Parathyroid adenoma (tissue), 2 donors: ENCODE measurements around the gene PIGU.
"Not testable (repeated sequence)": the region's sequence is repeated elsewhere in the genome, so short reads cannot be mapped to it uniquely, and the experiment has no call there.

Experiments
- H2AFZ ChIP-seq: fragments of 300-600 bp; sonication (generic); one replicate; pipeline ENCODE4 v1.7.0; 2017; ENCODE audit warnings: antibody characterized with exemption, mild to moderate bottlenecking
- H3K27ac ChIP-seq: fragments of 300-600 bp; sonication (generic); one replicate; pipeline ENCODE4 v1.7.0; 2017
- H3K27me3 ChIP-seq: fragments of 300-600 bp; sonication (generic); one replicate; pipeline ENCODE4 v1.7.0; 2017; ENCODE audit warnings: low read length; ENCODE audit not compliant: control insufficient read depth, insufficient read depth
- H3K36me3 ChIP-seq: fragments of 300-600 bp; sonication (generic); one replicate; pipeline ENCODE4 v1.7.0; 2017; ENCODE audit warnings: low read length; ENCODE audit not compliant: control insufficient read depth, insufficient read depth
- H3K4me1 ChIP-seq: fragments of 300-600 bp; sonication (generic); one replicate; pipeline ENCODE4 v1.7.0; 2017; ENCODE audit warnings: control low read depth
- H3K4me2 ChIP-seq: fragments of 300-600 bp; sonication (generic); one replicate; pipeline ENCODE4 v1.7.0; 2017; ENCODE audit warnings: low read length
- H3K4me3 ChIP-seq: fragments of 300-600 bp; sonication (generic); one replicate; pipeline ENCODE4 v1.7.0; 2017; ENCODE audit warnings: low read depth, low read length
- H3K79me2 ChIP-seq: fragments of 300-600 bp; sonication (generic); one replicate; pipeline ENCODE4 v1.7.0; 2017; ENCODE audit warnings: control low read depth
- H3K9ac ChIP-seq: fragments of 300-600 bp; sonication (generic); one replicate; pipeline ENCODE4 v1.7.0; 2017; ENCODE audit warnings: mild to moderate bottlenecking
- H3K9me3 ChIP-seq: fragments of 300-600 bp; sonication (generic); one replicate; pipeline ENCODE4 v1.7.0; 2017; ENCODE audit warnings: low read length; ENCODE audit not compliant: control insufficient read depth
- CTCF ChIP-seq: fragments of 300-600 bp; sonication (generic); IDR thresholded peaks from one replicate; pipeline ENCODE4 v1.7.0; 2017; ENCODE audit warnings: antibody characterized with exemption, mild to moderate bottlenecking
- donor health status: primary hyperparathyroidism.

PIGU gene

GRCh38 chr20:34673412-34673811 is 3.5 kb downstream of the PIGU start:
- H3K4me2 ChIP-seq = no peak overlapping the region
- no peak overlapping the region for H3K4me3 ChIP-seq
- no peak for TF ChIP-seq CTCF
- no peak overlapping the region for H2AFZ ChIP-seq
- no peaks in the 10 kb centered on the region for H3K27me3 ChIP-seq
- no peak overlapping the region for H3K9ac ChIP-seq
- H3K4me1 ChIP-seq = peaks cover 3% of the 10 kb centered on the region
- H3K79me2 ChIP-seq = peaks cover 22% of the 10 kb centered on the region
- no peaks in the 10 kb centered on the region for H3K9me3 ChIP-seq
- H3K27ac ChIP-seq = no peak overlapping the region
- H3K36me3 ChIP-seq = no peaks in the 10 kb centered on the region

GRCh38 chr20:34669094-34669493 is 7.8 kb downstream of the PIGU start:
- no peaks in the 10 kb centered on the region for H3K27me3 ChIP-seq
- no peak overlapping the region for H3K4me3 ChIP-seq
- no peak overlapping the region for H3K27ac ChIP-seq
- no peaks in the 10 kb centered on the region for H3K9me3 ChIP-seq
- H3K4me1 ChIP-seq = no peaks in the 10 kb centered on the region
- peaks cover 27% of the 10 kb centered on the region for H3K79me2 ChIP-seq
- TF ChIP-seq CTCF = no peak
- H3K36me3 ChIP-seq = no peaks in the 10 kb centered on the region
- no peak overlapping the region for H3K4me2 ChIP-seq
- no peak overlapping the region for H3K9ac ChIP-seq
- no peak overlapping the region for H2AFZ ChIP-seq

DNA sequence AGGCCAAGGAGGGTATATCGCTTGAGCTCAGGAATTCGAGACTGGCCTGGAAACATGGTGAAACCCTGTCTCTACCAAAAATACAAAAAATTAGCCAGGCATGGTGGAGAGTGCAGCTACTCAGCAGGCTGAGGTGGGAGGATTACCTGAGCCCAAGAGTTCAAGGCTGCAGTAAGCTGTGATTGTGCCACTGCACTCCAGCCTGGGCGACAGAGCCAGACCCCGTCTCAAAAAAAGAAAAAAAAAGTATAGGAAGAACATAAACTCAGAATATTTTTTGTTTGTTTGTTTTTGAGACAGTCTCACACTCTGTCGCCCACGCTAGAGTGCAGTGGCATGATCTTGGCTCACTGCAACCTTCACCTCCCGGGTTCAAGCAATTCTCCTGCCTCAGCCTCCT is 12.1 kb downstream of the PIGU start:
- H3K79me2 ChIP-seq, H3K4me1 ChIP-seq, H2AFZ ChIP-seq, H3K4me2 ChIP-seq, H3K27ac ChIP-seq, H3K9me3 ChIP-seq, H3K27me3 ChIP-seq, H3K4me3 ChIP-seq, H3K36me3 ChIP-seq, H3K9ac ChIP-seq: not testable (repeated sequence)

GRCh38 chr20:34663213-34663943 is 13.5 kb downstream of the PIGU start:
- Histone ChIP-seq H3K27me3 (no peaks in the 10 kb centered on the region), H3K9me3 (no peaks in the 10 kb centered on the region), H3K27ac (no peak overlapping the region), H3K4me1 (no peaks in the 10 kb centered on the region), H2AFZ (no peak overlapping the region), H3K36me3 (no peaks in the 10 kb centered on the region), H3K79me2 (peaks cover 5% of the 10 kb centered on the region), H3K4me3 (no peak overlapping the region), H3K9ac (no peak overlapping the region), H3K4me2 (no peak overlapping the region)
- no peak for TF ChIP-seq CTCF

DNA sequence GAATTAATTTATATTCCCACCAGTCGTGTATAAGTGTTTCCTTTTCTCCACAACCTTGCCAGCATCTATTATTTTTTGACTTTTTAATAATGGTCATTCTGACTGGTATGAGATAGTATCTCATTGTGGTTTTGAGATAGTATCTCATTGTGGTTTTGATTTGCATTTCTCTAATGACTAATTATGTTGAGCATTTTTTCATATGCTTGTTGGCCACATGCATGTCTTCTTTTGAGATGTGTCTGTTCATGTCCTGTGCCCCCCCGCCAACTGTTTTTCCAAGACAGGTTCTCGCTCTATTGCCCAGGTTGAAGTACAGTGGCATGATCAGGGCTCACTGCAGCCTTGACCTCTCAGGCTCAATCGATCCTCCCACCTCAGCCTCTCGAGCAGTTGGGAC is 15.1 kb downstream of the PIGU start:
- H3K27me3 ChIP-seq, H3K4me3 ChIP-seq, H3K9ac ChIP-seq, H2AFZ ChIP-seq, H3K4me2 ChIP-seq, H3K36me3 ChIP-seq, H3K4me1 ChIP-seq, H3K79me2 ChIP-seq, H3K9me3 ChIP-seq, H3K27ac ChIP-seq: not testable (repeated sequence)

GRCh38 chr20:34658654-34659053 is 18.2 kb downstream of the PIGU start:
- H3K9ac ChIP-seq, H3K27ac ChIP-seq, H3K9me3 ChIP-seq, H3K4me1 ChIP-seq, H2AFZ ChIP-seq, H3K27me3 ChIP-seq, H3K4me2 ChIP-seq, H3K36me3 ChIP-seq, H3K4me3 ChIP-seq, H3K79me2 ChIP-seq: not testable (repeated sequence)
